GM18526 (cell line): ENCODE results near the gene PGLYRP1.

Experiments used
- POLR2A ChIP-seq: IDR thresholded peaks from 3 replicates; pipeline ENCODE4 v1.6.1; 2011; ENCODE audit not compliant: insufficient read length; ENCODE audit errors: extremely low read depth

The PGLYRP1 gene

GRCh38 chr19:46022431-46023310 lies at the start of gene PGLYRP1:
Gene PGLYRP1, minus strand, starts transcription at chr19:46023053. Its CDS starts 32 bp downstream, at chr19:46023021.
- TF ChIP-seq POLR2A = no peak

GRCh38 chr19:46069806-46070341 lies 47.0 kb upstream of the PGLYRP1 start:
- TF ChIP-seq POLR2A = no peak

- TF ChIP-seq POLR2A = no peak
Observed at GRCh38 chr19:46068345-46069258, 45.7 kb upstream of the PGLYRP1 start.

- no peak for TF ChIP-seq POLR2A
Observed at GRCh38 chr19:46067691-46068090, 44.8 kb upstream of the PGLYRP1 start.

- no peak for TF ChIP-seq POLR2A
Observed at GRCh38 chr19:46066471-46066870, 43.6 kb upstream of the PGLYRP1 start.

GRCh38 chr19:46065486-46066071 lies 42.7 kb upstream of the PGLYRP1 start:
- TF ChIP-seq POLR2A = no peak

GRCh38 chr19:46063201-46063600 lies 40.3 kb upstream of the PGLYRP1 start:
- TF ChIP-seq POLR2A = no peak

- TF ChIP-seq POLR2A = no peak
Observed at GRCh38 chr19:46060012-46060411, 37.2 kb upstream of the PGLYRP1 start.

- TF ChIP-seq POLR2A = no peak
Observed at GRCh38 chr19:46058778-46059177, 35.9 kb upstream of the PGLYRP1 start.

- no peak for TF ChIP-seq POLR2A
Observed at GRCh38 chr19:46056536-46056935, 33.7 kb upstream of the PGLYRP1 start.

GRCh38 chr19:46052896-46053295 lies 30.0 kb upstream of the PGLYRP1 start:
- TF ChIP-seq POLR2A = no peak

- TF ChIP-seq POLR2A = no peak
Observed at GRCh38 chr19:46049597-46049996, 26.7 kb upstream of the PGLYRP1 start.

GRCh38 chr19:46043519-46043918 lies 20.7 kb upstream of the PGLYRP1 start:
- TF ChIP-seq POLR2A = no peak

- no peak for TF ChIP-seq POLR2A
Observed at GRCh38 chr19:46042252-46042883, 19.5 kb upstream of the PGLYRP1 start.
